Measurements from ENCODE around the gene IQSEC1.

DNA sequence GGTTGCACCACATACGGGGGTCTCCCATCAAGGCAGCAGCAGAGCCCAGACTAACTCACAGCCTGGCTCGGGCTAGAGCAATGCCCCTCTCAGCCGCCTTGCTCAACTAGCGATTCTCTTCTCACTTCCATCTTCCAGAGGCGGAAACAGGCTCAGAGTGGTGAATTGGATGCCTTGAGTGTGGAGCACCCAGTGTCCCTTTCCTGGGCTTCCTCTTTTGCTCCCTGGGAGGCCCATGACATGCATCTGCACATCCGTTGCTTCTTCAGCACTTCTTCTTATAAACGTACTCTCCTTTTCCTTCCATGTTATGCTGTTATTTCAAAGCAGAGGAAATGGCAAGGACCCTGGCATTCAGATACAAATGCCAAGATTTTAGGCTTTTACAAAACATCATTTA lies 2.1 kb upstream of the IQSEC1 start:
- TF ChIP-seq, protein P1, sequence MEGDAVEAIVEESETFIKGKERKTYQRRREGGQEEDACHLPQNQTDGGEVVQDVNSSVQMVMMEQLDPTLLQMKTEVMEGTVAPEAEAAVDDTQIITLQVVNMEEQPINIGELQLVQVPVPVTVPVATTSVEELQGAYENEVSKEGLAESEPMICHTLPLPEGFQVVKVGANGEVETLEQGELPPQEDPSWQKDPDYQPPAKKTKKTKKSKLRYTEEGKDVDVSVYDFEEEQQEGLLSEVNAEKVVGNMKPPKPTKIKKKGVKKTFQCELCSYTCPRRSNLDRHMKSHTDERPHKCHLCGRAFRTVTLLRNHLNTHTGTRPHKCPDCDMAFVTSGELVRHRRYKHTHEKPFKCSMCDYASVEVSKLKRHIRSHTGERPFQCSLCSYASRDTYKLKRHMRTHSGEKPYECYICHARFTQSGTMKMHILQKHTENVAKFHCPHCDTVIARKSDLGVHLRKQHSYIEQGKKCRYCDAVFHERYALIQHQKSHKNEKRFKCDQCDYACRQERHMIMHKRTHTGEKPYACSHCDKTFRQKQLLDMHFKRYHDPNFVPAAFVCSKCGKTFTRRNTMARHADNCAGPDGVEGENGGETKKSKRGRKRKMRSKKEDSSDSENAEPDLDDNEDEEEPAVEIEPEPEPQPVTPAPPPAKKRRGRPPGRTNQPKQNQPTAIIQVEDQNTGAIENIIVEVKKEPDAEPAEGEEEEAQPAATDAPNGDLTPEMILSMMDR (IDR thresholded peaks at IDR 0.05), result no peak
- TF ChIP-seq POLR2AphosphoS5 (IDR thresholded peaks at IDR 0.05) (no peak), POLR2A (IDR thresholded peaks at IDR 0.05) (no peak), EP300 (IDR thresholded peaks at IDR 0.05) (no peak)

Measured in sigmoid colon (tissue), 4 donors.